GM18511 (cell line): ENCODE data around the gene TNRC18.

Source experiments
- ATAC-seq: cut with Tn5 transposase; IDR thresholded peaks from one replicate; pipeline ENCODE4 v1.9.1; 2021; ENCODE audit warnings: mild to moderate bottlenecking, moderate library complexity; ENCODE audit not compliant: unreplicated experiment

Gene TNRC18

GRCh38 chr7:5408777-5409176 is 14.9 kb downstream of the TNRC18 start:
- ATAC-seq: no peak

- no peak for ATAC-seq
Observed at GRCh38 chr7:5406957-5407945, 16.4 kb downstream of the TNRC18 start.

- no peak for ATAC-seq
Observed at GRCh38 chr7:5404421-5404826, 19.2 kb downstream of the TNRC18 start.

GRCh38 chr7:5403442-5403841 is 20.2 kb downstream of the TNRC18 start:
- ATAC-seq: no peak

- ATAC-seq: no peak
Observed at GRCh38 chr7:5397736-5398135, 25.9 kb downstream of the TNRC18 start.

GRCh38 chr7:5396999-5397663 is 26.5 kb downstream of the TNRC18 start:
- ATAC-seq: peak; percentile 91

GRCh38 chr7:5396542-5396941 is 27.1 kb downstream of the TNRC18 start:
- peak; percentile 70 for ATAC-seq

GRCh38 chr7:5395246-5395645 is 28.4 kb downstream of the TNRC18 start:
- no peak for ATAC-seq

- ATAC-seq: no peak
Observed at GRCh38 chr7:5394264-5395105, 29.1 kb downstream of the TNRC18 start.

- no peak for ATAC-seq
Observed at GRCh38 chr7:5393748-5394147, 29.9 kb downstream of the TNRC18 start.

- ATAC-seq: no peak
Observed at GRCh38 chr7:5393328-5393727, 30.3 kb downstream of the TNRC18 start.

- ATAC-seq: no peak
Observed at GRCh38 chr7:5390918-5391317, 32.7 kb downstream of the TNRC18 start.

- ATAC-seq: no peak
Observed at GRCh38 chr7:5388905-5389433, 34.7 kb downstream of the TNRC18 start.

GRCh38 chr7:5388273-5388901 is 35.2 kb downstream of the TNRC18 start:
- no peak for ATAC-seq

- no peak for ATAC-seq
Observed at GRCh38 chr7:5387711-5388245, 35.9 kb downstream of the TNRC18 start.

- ATAC-seq: no peak
Observed at GRCh38 chr7:5384618-5385017, 39.0 kb downstream of the TNRC18 start.

GRCh38 chr7:5383314-5384098 is 40.1 kb downstream of the TNRC18 start:
- no peak for ATAC-seq

- no peak for ATAC-seq
Observed at GRCh38 chr7:5382281-5382892, 41.2 kb downstream of the TNRC18 start.
